Upper lobe of left lung (tissue), 4 donors: ENCODE data around the gene NOLC1.

Experiments
- CTCF ChIP-seq, 6 experiments: fragments of 450-650 bp in 4 of 6; fragments of 200-600 bp in 2 of 6; sonication (generic) in 2 of 6; IDR thresholded peaks; one replicate each; pipeline ENCODE4 v1.5.1; 2016 to 2019; ENCODE audit warnings: antibody characterized with exemption in 6 of 6
- EP300 ChIP-seq, 4 donors: sonication (generic); formaldehyde crosslinking; IDR thresholded peaks; one replicate each; pipeline ENCODE4 v1.5.1; 2017; ENCODE audit warnings: antibody characterized with exemption in 4 of 4, control low read depth in 2 of 4
- POLR2A ChIP-seq, 4 donors: fragments of 450-650 bp; IDR thresholded peaks; one replicate each; pipeline ENCODE4 v1.5.1; 2016 to 2017; ENCODE audit warnings: antibody characterized with exemption in 4 of 4, mild to moderate bottlenecking in 2 of 4
- POLR2AphosphoS5 ChIP-seq, 2 donors: sonication (generic); formaldehyde crosslinking; IDR thresholded peaks; one replicate each; pipeline ENCODE4 v1.5.1; 2017; ENCODE audit warnings: antibody characterized with exemption in 2 of 2

GRCh38 chr10:102202386-102202785, 50.2 kb downstream of the NOLC1 start:
- no peak for TF ChIP-seq CTCF (IDR thresholded peaks at IDR 0.05)
- TF ChIP-seq POLR2A (IDR thresholded peaks at IDR 0.05): no peak
- no peak for TF ChIP-seq POLR2AphosphoS5 (IDR thresholded peaks at IDR 0.05)
- TF ChIP-seq EP300 (IDR thresholded peaks at IDR 0.05): no peak
